Epidermal melanocyte (primary cell): ENCODE data around the gene CDIPT.

Experiments
- DNase-seq: peaks from one replicate; pipeline ENCODE4 v3.0.0; 2011; ENCODE audit warnings: low spot score; ENCODE audit not compliant: insufficient read length

The CDIPT gene

GRCh38 chr16:29811896-29812665 is 50.9 kb downstream of the CDIPT start, which contains the start of gene PRRT2:
PRRT2 (plus strand) TSS chr16:29812193; CDS start chr16:29813055, 862 bp downstream.
- no peak for DNase-seq

- peak; percentile 97 for DNase-seq
These were observed 51.7 kb downstream of the CDIPT start for GRCh38 chr16:29811170-29811895.

GRCh38 chr16:29810699-29811169 is 52.3 kb downstream of the CDIPT start:
- no peak for DNase-seq

GRCh38 chr16:29809850-29810698 is 53.0 kb downstream of the CDIPT start:
- no peak for DNase-seq

- DNase-seq, result no peak
These were observed 53.8 kb downstream of the CDIPT start for GRCh38 chr16:29809031-29809747.
